PC-3 (cell line): ENCODE measurements around the gene TOMM70. TPM values are rescaled to one million over a fixed set of nuclear protein-coding genes. Genes with fewer than 3 reads are reported as not detected.

Experiments
- ATAC-seq: fragments of 200-7000 bp; cut with Tn5 transposase; 2 replicates; pipeline ENCODE4 v1.9.1; 2020; ENCODE audit warnings: mild to moderate bottlenecking, moderate library complexity
- BruUV-seq: library from RNA; stranded (reverse); fragments of 400-500 nt; replicated peaks from 2 replicates; lab custom pipeline; 2021; lab: Mats Ljungman, UMichigan
- CTCF ChIA-PET: fragments of 300-600 bp; sonication (Branson Sonifier 250); formaldehyde crosslinking; loops from one replicate; lab custom pipeline; 2022; ENCODE audit warnings: antibody characterized with exemption; lab: Charles Lee
- POLR2A ChIA-PET: fragments of 300-600 bp; sonication (Branson Sonifier 250); formaldehyde crosslinking; loops from one replicate; lab custom pipeline; 2022; ENCODE audit warnings: antibody characterized with exemption; ENCODE audit not compliant: unreplicated experiment; lab: Charles Lee
- DNase-seq: peaks from one replicate; pipeline ENCODE4 v3.0.0-alpha.2; 2015
- H2AFZ ChIP-seq: fragments of 300-600 bp; sonication (generic); 2 replicates; pipeline ENCODE4 v1.6.0; 2016; ENCODE audit warnings: antibody characterized with exemption, low read length
- H3F3A ChIP-seq: fragments of 300-600 bp; sonication (generic); one replicate; pipeline ENCODE4 v1.6.0; 2017; ENCODE audit warnings: antibody characterized with exemption, low read length, control low read depth, mild to moderate bottlenecking; ENCODE audit not compliant: unreplicated experiment
- H3K27ac ChIP-seq: fragments of 300-600 bp; sonication (generic); 2 replicates; pipeline ENCODE4 v1.5.1; 2016; ENCODE audit warnings: mild to moderate bottlenecking, low read length
- H3K27me3 ChIP-seq: fragments of 300-600 bp; sonication (generic); 2 replicates; pipeline ENCODE4 v1.6.1; 2016; ENCODE audit warnings: low read length, mixed read lengths
- H3K36me3 ChIP-seq: fragments of 300-600 bp; sonication (generic); 2 replicates; pipeline ENCODE4 v1.6.1; 2016; ENCODE audit warnings: low read depth, mixed run types, low read length, mixed read lengths
- H3K4me1 ChIP-seq: fragments of 300-600 bp; sonication (generic); 2 replicates; pipeline ENCODE4 v1.5.1; 2016; ENCODE audit warnings: low read length; ENCODE audit not compliant: insufficient read depth
- H3K4me2 ChIP-seq: fragments of 300-600 bp; sonication (generic); 2 replicates; pipeline ENCODE4 v1.6.0; 2016; ENCODE audit warnings: low read length
- H3K4me3 ChIP-seq: fragments of 300-600 bp; sonication (generic); 2 replicates; pipeline ENCODE4 v1.5.1; 2016; ENCODE audit warnings: mild to moderate bottlenecking, low read length, mixed read lengths
- H3K79me2 ChIP-seq: fragments of 300-600 bp; sonication (generic); 2 replicates; pipeline ENCODE4 v1.6.1; 2017; ENCODE audit warnings: low read length, mixed read lengths
- H3K9ac ChIP-seq: fragments of 300-600 bp; sonication (generic); 2 replicates; pipeline ENCODE4 v1.6.0; 2016; ENCODE audit warnings: mild to moderate bottlenecking, low read length
- H3K9me2 ChIP-seq: fragments of 300-600 bp; sonication (generic); replicated peaks from 2 replicates; pipeline ENCODE4 v1.6.1; 2016; ENCODE audit warnings: mixed run types, low read length, mixed read lengths
- H3K9me3 ChIP-seq: fragments of 300-600 bp; sonication (generic); 2 replicates; pipeline ENCODE4 v1.6.1; 2016; ENCODE audit warnings: low read length, mixed read lengths
- H4K20me1 ChIP-seq: fragments of 300-600 bp; sonication (generic); 2 replicates; pipeline ENCODE4 v1.6.1; 2016; ENCODE audit warnings: low read length, mixed read lengths
- CTCF ChIP-seq: fragments of 300-600 bp; sonication (generic); conservative IDR thresholded peaks from 2 replicates; pipeline ENCODE4 v1.5.1; 2017; ENCODE audit warnings: antibody characterized with exemption, low read depth, mild to moderate bottlenecking, low read length
- EZH2 ChIP-seq: fragments of 300-600 bp; sonication (generic); IDR thresholded peaks from one replicate; pipeline ENCODE4 v1.6.1; 2017; ENCODE audit warnings: antibody characterized with exemption, mild to moderate bottlenecking, low read length; ENCODE audit not compliant: unreplicated experiment
- EZH2phosphoT487 ChIP-seq: fragments of 300-600 bp; sonication (generic); IDR thresholded peaks from 2 replicates; pipeline ENCODE4 v1.6.1; 2018; ENCODE audit warnings: mild to moderate bottlenecking, antibody characterized with exemption, low read length, borderline replicate concordance
- intact Hi-C: fragments of 100-400 bp; cut with micrococcal nuclease; formaldehyde crosslinking; loops from 2 replicates; pipeline ENCODE4 v1.9.0; 2023
- total RNA-seq: library from RNA; depleted of rRNA; stranded (reverse); fragments of >200 nt; gene quantifications from 2 replicates; pipeline ENCODE4 v1.2.3, GENCODE V29; 2014

TOMM70 gene
- total RNA-seq, 1 experiment from 2014 or later: 85.3 TPM

GRCh38 chr3:100368441-100368840 is 32.4 kb downstream of the TOMM70 start:
- CTCF ChIA-PET: interaction anchor here (0.5 kb wide), 1 partner anchor 78 kb away, joined by 6 read pairs; no protein-coding TSS in a partner anchor
- H4K20me1 ChIP-seq: 0 out of 2 replicates have a peak, but pooled peaks cover 7% of the 10 kb centered on the region
- H3K9ac ChIP-seq: no peak overlapping the region
- H3K79me2 ChIP-seq: no peaks in the 10 kb centered on the region
- 0 out of 2 replicates have a peak, but pooled peaks cover 2% of the 10 kb centered on the region for H3K4me1 ChIP-seq
- DNase-seq (no peak), ATAC-seq (no peak)
- H3F3A ChIP-seq: no peaks in the 10 kb centered on the region
- intact Hi-C loops: no loop called here
- BruUV-seq: no TSS peak
- H3K9me2 ChIP-seq: no peaks in the 10 kb centered on the region
- POLR2A ChIA-PET: no interaction called here
- no peak overlapping the region for H3K4me3 ChIP-seq
- H2AFZ ChIP-seq: no peak overlapping the region
- H3K36me3 ChIP-seq: peaks cover 81% of the 10 kb centered on the region
- no peak overlapping the region for H3K4me2 ChIP-seq
- H3K27me3 ChIP-seq: no peaks in the 10 kb centered on the region
- no peak overlapping the region for H3K27ac ChIP-seq
- H3K9me3 ChIP-seq: no peaks in the 10 kb centered on the region
- TF ChIP-seq EZH2phosphoT487 (no peak), CTCF (no peak), EZH2 (no peak)

GRCh38 chr3:100366424-100366823 is 34.5 kb downstream of the TOMM70 start:
- H3K36me3 ChIP-seq: peaks cover 81% of the 10 kb centered on the region
- no TSS peak for BruUV-seq

More at GRCh38 chr3:100366424-100366823, 34.5 kb downstream of the TOMM70 start:
- H3F3A ChIP-seq: no peaks in the 10 kb centered on the region
- H3K4me2 ChIP-seq: no peak overlapping the region
- no peaks in the 10 kb centered on the region for H3K79me2 ChIP-seq
- no peak for DNase-seq
- no peak overlapping the region for H3K27ac ChIP-seq
- intact Hi-C loops: no loop called here
- H3K9me3 ChIP-seq: no peaks in the 10 kb centered on the region
- H3K9ac ChIP-seq: no peak overlapping the region
- TF ChIP-seq EZH2: no peak
- TF ChIP-seq CTCF: no peak
- TF ChIP-seq EZH2phosphoT487: no peak
- CTCF ChIA-PET: no interaction called here
- 0 out of 2 replicates have a peak, but pooled peaks cover 7% of the 10 kb centered on the region for H4K20me1 ChIP-seq
- no peak overlapping the region for H3K4me3 ChIP-seq
- H2AFZ ChIP-seq: no peak overlapping the region
- peaks cover 6% of the 10 kb centered on the region for H3K4me1 ChIP-seq
- POLR2A ChIA-PET: no interaction called here
- no peak for ATAC-seq
- H3K27me3 ChIP-seq: no peaks in the 10 kb centered on the region
- no peaks in the 10 kb centered on the region for H3K9me2 ChIP-seq
